DND-41 (cell line): ENCODE measurements around the gene FTSJ3.
"Not testable (repeated sequence)": the region's sequence is repeated elsewhere in the genome, so short reads cannot be mapped to it uniquely, and the experiment has no call there.

Source experiments
- EZH2 ChIP-seq: IDR thresholded peaks from 3 replicates; pipeline ENCODE4 v1.6.1; 2012; ENCODE audit warnings: borderline replicate concordance, low read depth, mild to moderate bottlenecking, moderate library complexity, low read length, inconsistent platforms; ENCODE audit not compliant: severe bottlenecking
- TF ChIP-seq, protein P1 (sequence below): IDR thresholded peaks from 2 replicates; pipeline ENCODE4 v1.5.1; 2012; ENCODE audit warnings: borderline replicate concordance, low read length, moderate library complexity, mild to moderate bottlenecking; ENCODE audit not compliant: poor library complexity, severe bottlenecking; ENCODE audit errors: extremely low read depth

DNA sequence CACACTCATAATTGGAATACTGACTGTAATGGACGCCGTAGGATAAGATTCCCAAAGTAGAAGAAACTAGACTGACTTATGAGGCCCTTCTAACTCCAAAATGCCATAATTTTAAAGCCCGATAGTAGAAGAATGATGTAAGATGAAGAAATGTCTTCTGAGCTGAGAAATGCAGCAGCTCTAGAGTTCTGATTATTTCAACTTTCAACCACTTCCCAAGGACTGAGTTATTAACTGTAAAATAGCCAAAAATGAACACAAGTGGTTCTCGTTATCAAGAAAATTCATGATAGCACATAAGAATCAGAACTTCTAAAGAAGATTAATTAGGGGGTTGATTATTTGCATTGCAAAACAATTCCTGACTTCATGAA is 42.8 kb upstream of the FTSJ3 start:
- not testable (repeated sequence) for TF ChIP-seq EZH2
- TF ChIP-seq, protein P1, sequence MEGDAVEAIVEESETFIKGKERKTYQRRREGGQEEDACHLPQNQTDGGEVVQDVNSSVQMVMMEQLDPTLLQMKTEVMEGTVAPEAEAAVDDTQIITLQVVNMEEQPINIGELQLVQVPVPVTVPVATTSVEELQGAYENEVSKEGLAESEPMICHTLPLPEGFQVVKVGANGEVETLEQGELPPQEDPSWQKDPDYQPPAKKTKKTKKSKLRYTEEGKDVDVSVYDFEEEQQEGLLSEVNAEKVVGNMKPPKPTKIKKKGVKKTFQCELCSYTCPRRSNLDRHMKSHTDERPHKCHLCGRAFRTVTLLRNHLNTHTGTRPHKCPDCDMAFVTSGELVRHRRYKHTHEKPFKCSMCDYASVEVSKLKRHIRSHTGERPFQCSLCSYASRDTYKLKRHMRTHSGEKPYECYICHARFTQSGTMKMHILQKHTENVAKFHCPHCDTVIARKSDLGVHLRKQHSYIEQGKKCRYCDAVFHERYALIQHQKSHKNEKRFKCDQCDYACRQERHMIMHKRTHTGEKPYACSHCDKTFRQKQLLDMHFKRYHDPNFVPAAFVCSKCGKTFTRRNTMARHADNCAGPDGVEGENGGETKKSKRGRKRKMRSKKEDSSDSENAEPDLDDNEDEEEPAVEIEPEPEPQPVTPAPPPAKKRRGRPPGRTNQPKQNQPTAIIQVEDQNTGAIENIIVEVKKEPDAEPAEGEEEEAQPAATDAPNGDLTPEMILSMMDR: not testable (repeated sequence)
